GM19035 (cell line): ENCODE results near the gene SMG6.
"Not testable (repeated sequence)": the region's sequence is repeated elsewhere in the genome, so short reads cannot be mapped to it uniquely, and the experiment has no call there.

ENCODE experiments used
- ATAC-seq: cut with Tn5 transposase; IDR thresholded peaks from one replicate; pipeline ENCODE4 v1.9.1; 2021; ENCODE audit not compliant: unreplicated experiment

Gene SMG6

DNA sequence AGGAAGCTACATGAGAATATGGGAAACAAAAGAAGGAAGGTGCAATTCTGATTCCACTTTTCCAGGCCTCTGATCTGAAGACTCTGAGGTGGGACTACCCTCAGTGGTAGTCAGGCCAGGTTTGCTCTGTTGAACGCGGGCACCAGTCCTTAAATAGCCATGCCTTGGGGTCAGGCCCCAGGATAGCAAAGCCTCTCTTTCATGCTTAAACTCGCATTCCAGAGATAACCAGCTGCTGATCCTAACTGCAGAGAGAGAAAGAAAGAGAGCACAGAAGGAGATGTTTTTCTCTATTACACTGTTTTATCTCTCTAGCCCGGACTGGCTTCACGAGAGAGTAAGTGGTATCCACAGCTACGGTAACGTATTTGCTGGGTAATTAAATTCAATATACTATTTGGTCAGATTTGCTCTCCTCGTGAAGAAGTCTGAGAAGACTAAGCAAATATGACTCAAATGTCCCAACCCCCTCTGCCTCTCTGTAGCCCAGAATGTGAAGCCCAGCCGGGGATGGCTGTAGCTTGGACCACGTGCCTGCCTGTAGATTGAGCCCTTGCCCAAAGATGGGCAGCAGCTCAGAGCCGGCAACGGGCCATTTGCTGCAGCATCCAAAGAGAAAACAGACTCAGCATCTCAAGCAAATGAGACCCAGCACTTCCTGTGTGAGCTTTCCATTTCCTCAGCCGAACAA lies 122.2 kb downstream of the SMG6 start:
- ATAC-seq, result no peak

DNA sequence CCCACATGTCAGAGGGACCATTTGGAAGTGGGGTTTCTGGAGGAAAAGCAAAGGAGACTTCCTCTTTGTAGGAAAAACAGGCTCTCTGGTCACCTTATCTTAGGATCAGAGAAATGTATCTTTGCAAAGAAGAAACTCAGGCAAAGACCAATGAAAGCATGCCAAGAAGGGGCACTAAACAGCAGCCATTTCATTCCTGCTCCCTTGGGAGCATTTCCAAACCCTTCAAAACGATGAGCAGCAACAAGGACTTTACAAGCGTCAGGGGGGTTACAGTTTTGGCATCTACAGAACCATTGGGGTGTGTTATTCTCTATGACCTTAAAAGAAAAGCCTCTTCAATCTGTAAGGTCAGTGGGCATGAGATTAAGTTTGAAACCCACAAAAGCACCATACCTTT lies 122.8 kb downstream of the SMG6 start:
- no peak for ATAC-seq

DNA sequence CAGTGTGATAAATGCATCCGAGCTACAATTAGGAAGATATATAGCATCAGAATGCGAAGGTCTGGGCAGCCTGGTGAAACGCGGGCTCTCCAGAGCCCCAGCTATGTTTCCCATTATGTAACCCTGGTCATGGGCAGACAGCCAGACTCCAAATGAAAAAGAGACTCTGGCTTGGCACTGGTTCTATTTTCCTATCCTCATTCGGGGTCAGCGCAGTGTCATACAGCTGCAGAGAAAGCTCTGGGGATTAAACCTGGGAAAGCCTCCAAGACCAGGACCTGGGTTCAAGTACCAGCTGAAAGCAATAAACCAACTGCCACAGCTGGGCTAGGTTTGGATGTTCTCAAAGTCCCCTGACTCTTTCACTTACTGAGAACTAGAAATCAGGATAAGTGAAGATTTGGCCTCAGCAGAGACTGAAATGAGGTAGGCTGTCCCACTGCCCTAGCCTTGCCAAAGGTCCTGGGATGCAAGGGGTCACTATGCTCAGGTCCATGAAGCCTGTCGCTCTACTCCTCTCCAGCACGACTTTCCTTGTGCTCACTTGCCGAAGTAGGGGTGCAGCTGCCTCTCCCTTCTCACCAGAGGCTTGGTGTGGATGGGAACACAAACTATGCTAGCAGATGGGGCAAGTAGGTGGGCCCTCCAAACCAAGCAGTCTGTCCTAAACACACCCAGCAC lies 123.8 kb downstream of the SMG6 start:
- no peak for ATAC-seq

DNA sequence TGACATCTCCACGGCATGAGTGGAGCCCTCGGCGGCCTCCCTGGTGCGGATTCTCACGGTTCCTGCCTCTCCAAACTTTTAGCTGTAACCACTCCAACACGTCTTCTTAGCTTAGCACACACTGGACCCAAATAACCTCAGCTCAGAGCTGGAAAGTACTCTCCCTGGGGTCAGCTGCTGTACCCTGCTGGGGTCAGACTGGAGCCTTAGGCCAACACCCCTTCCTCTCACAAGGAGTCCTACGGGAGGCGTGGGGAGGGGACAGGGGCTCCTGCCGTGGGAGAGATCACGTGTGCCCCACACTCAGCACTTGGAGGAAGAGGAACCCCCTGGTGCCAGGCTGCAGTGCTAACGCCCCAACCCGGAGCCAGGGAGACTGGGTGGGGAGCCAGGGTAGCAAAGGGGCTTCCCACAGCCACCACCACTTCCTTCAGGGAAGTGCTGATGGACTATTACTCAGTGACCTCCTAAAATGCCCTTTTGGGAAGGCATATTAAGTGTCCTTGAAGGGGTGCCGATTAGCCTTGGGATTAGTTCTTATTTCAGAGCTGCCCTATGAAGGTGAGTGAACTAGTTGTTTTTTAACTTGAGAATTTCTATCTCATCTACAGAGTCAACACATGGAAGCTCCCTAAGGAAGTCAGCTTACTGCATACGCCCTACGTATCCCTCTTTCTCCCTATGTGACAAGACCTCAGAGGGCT lies 124.6 kb downstream of the SMG6 start:
- no peak for ATAC-seq

DNA sequence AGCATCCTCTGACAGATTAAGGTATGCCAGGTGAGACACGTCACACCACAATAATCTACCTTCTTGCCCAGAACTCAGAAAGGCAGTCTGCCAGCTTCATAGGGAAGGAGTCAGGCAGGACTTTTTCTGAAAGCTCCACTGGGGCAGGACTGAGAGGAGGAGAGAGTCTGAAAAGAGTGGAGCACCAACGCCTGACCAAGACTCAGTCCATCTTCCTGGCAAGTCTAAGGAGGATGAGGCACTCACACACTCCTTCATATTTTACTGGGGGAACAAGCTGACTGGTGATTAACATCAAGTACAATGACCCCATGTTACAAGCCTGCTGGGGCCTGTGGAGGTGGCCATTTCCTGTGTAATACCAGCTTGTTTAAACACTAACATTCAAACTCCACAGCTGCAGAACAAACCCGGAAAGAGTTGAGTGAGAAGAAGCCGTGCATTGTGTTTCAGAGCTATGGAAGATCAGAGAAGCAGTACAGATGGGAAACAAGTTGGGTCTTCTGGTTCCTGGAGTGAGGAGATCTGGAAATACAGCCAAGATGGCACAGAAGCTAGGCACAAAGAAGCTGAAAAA lies 126.3 kb downstream of the SMG6 start:
- no peak for ATAC-seq

DNA sequence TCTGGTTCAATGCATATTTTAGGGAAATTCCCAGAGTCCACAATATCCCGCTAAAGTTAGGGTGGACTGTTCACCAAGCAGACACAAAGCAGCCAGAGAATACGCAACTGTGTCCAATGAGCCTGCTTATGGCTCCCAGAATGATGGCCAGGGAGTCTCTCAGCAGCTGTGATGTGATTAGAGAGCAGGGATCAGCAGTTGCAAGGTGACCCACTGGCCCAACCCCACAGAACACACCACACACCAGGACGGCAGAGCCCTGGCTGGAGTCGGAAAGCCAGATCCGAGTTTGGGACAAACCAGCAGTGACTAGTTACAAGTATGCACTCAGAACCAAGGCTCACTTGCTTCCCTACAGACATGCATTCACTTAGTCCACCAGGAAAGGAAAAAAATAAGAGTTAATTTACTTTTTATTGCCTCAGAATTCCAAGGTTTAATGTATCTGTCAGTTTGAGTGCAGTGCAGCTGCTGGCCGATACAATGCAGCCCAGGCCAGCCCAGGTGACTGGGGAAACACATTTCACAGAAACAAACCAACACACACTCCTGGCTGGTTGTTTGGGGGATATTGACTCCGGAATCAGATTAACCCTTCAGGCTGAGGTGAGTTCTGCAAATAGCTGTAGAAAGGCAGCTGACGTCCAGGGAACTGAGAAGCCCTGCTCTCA lies 127.0 kb downstream of the SMG6 start:
- ATAC-seq, result no peak

DNA sequence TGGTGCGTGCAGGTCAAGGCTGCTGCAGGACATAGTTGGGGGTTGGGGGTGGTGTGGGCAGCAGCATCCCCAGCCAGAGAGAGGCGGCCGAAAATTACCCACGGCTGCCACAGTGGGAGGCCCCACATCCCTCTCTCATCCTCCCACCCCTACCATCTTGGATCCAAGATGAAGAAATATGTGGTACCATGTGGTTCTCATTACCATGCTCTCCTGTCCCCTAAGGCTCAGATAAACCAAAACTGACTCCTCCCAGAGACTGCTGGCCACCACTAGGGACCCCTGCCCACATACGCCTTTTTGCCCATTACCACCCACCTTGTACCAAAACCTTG lies 128.3 kb downstream of the SMG6 start:
- no peak for ATAC-seq

DNA sequence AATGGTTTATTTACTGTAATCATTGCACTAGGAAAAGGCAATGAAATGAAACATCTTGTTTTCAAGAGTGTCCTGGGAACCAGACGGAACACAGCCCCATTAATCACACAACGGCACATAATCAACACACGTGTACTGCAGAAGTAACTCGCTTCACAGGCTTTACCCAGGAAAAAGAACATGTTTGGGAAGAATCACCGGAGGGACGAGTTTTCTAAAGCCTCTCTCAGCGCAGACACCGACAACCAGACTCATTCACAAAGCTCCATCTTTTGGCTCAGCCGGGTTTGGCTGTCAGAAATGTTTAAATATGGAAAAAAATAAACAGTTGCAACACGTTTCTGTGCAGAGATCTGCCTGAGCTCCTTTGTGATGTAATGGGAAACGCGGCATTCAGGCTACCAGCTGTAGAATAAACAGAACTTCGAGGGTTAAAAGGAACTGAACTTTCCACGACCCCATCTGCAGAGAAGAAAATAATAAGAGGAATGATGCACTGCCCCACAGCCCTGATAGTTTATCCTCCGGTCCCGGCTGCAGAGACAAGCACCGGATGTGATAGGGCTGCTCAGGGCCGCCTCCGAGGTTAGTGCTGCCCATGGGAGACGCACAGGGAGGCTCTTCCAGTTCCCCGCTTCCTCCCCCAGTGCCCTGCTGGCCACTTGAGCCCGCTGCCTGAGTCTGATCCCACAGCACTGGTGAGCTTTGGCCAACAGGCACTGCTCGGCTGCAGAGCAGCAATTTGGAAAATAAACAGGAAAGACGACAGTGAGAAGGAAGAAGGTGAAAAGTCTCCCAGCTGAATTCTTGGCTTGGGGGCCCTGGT lies 128.9 kb downstream of the SMG6 start:
- no peak for ATAC-seq

DNA sequence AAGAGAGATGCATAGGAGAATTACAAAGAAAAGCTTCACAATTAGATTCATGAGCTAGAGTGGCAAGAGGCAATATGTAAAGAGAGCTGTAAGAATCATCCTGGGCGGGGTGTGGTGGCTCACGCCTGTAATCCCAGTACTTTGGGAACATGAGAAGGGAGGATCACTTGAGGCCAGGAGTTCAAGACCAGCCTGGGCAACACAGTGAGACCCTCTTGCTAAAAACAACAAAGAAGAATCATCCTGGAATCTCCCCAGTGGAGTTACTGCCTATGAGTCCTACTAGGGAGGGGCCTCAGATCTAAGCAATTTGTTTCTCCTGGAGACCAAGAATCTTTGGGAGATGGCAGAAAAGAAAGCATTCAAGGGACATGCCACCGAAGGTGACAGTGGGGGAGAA lies 129.6 kb downstream of the SMG6 start:
- ATAC-seq, result no peak

DNA sequence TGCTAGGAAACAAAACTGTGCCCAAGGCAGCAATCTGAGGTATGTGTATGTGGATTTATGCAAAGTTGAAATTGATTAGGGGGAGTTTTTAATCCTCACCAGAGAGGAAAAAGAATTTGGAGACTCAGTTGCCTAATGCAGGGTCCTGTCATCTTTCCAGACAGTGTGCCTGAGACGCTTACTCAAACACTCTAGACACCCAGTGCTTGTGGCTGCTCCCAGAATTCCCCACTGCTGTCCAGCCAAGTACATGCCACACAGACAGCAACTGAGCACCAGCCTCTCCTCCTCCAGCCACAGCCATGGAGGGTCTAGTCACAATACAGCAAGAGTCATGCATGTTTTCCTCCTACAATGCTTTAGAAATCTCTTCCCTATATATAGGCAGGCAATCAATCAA lies 130.6 kb downstream of the SMG6 start:
- no peak for ATAC-seq

DNA sequence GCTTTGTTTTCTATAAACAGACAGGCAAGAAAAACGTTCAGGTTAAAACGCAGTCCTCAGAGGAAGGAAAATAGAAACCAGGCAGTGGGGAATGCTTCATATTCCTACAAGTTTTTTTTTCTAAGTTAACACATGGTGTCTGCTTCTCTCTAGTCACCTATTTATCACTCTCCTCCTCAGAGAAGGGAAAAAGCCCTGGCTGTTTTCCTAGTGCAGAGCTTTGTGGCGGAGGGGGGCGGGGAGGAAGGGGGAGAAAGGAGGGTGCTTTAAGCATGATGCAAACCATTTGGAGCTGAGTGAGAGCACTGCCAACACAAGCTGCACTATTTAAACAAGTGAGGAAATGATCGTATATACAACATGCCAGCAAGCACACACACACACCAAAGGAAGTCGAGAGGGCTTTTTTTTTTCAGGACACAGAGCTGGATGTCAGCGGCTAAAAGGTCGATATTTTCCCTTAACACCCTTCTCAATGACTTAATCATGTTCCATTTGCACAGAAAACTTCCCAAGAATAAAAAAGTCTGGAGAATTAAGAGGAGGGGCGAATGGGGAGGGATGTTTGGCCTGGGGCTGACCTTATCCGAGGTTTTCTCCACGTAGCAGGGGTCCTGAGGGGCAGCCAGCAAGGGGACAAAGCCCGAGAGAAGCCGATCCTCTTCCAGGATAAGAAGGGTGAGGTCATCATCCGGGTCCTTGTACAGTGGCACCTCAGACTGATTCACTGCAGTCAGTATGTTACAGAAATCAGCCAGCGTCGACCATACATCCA lies 131.3 kb downstream of the SMG6 start:
- ATAC-seq, result no peak

DNA sequence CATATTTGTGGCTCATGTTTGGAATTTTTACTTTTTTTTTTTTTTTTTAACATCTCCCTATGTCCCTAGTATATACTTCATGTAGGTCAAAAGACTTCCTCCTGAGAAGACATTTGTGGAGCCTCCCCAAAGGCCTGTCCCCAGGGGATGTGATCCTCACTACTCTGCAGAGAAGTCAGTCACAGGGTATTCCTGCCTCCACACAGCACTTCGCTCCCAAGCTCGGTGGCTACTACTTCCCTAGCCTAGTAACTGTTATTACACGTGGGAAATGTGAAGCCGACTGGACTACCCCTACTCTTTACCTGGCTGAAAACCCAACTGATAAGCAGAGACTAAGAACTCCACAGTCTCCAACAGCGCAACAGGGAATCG lies 131.9 kb downstream of the SMG6 start:
- no peak for ATAC-seq

DNA sequence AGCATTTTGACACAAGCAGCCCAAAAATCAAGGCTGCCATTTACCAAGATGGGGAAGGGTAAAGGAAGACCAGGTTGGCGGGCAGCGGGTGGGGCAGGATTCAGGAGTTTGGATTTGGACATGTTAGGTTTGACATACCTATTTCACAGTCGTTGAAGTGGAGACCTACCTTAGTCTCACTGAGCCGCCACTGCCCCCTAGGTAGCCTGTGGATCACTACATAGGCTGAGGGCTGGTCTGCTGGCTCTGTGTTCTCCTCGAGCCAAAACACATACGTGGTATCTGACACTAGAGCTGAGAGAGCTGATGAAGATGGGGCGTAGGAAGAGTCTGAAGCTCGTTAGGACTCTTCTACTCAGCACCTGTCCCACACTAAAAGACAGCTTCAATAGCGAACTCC lies 133.6 kb downstream of the SMG6 start:
- no peak for ATAC-seq

DNA sequence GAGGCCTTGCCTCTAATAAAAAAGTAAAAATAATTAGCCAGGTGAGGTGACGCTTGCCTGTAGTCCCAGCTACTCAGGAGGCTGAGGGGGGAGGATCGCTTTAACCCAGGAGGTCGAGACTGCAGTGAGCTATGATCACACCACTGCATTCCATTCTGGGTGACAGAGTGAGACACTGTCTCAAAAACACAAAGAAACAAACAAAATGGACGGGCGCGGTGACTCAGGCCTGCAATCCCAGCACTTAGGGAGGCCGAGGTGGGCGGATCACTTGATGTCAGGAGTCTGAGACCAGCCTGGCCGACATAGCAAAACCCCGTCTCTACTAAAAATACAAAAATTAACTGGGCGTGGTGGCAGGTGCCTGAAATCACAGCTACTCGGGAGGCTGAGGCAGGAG lies 137.9 kb downstream of the SMG6 start:
- not testable (repeated sequence) for ATAC-seq

DNA sequence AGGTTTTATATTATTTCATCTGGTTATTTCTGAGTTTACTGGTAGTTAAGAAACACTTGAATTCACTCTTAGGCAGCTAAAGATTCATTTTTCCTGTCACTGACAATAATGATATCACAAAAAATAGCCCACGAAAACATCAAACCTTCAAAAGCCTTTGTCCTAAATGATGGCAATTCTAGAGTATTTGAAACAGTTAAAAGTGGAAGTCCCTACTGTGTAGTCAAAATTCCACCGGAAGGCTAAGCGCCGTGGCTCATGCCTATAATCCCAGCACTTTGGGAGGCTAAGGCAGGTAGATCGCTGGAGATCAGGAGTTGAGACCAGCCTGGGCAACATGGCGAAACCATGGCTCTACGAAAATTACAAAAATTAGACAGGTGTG lies 145.2 kb downstream of the SMG6 start:
- no peak for ATAC-seq

DNA sequence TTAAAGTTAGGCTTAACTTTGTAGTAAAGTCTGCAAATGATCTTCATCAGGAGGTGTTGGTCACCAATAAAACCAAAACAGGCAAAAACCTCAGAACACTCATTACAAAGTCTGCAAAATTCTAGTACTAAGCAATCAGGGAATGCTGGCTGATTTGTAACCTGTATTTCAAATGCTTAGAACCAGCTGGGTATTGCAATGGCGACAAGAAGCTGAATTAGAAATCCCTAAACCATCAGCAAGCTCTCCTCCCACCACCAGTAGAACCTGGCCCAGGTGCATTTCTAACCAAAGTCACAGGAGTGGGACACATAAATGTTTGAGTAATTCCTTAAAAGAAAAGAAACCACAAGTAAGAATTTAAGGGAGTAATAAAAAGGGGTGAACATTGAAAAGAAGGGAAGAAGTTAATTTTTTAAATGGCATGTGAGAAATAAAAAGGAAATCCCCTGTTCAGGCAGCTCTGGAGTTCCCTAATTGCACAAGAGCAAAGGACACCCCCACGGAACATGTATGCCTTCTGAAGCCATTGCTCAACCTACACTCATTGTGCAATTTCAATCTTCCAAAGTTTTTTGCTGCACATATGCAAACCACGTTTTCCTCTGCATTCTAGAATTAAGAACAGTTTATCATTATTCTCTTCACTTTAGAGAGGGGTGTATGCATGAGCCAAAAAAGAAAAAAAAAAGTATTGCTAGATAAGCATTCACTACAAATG lies 145.8 kb downstream of the SMG6 start:
- ATAC-seq, result no peak

DNA sequence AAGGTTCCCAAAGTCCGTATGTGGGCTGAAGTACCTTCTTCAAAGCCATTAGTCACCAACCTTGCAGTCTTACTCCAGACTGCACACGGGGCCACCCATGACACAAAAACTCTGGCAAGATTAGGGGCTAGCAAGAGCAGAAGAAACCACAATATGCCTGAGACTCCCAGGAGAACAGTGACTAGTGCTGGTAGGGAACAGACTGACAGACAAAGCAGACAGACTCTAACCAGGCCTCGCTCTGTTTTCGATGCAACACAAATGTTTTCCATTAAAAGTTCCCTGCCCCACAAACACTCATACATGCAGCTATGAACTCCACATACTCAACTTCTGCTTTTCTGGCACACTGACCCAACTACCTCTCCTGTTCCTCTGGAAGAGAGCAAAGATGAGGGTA lies 146.5 kb downstream of the SMG6 start:
- ATAC-seq, result no peak

DNA sequence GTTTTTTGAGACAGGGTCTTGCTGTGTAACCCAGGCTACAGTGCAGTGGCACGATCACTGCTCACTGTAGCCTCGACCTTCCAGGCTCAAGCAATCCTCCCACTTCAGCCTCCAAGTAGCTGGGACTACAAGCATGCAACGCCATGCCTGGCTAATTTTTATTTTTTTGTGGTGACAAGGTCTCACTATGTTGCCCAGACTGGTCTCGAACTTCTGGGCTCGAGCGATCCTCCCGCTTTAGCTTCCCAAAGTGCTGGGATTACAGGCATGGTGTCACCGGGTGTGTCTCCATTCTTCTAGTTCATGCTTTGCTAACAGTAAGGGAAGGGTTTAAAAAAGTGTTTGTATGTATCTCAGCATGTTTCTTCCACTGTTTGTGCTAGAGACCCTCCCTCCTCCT lies 146.9 kb downstream of the SMG6 start:
- ATAC-seq, result no peak

DNA sequence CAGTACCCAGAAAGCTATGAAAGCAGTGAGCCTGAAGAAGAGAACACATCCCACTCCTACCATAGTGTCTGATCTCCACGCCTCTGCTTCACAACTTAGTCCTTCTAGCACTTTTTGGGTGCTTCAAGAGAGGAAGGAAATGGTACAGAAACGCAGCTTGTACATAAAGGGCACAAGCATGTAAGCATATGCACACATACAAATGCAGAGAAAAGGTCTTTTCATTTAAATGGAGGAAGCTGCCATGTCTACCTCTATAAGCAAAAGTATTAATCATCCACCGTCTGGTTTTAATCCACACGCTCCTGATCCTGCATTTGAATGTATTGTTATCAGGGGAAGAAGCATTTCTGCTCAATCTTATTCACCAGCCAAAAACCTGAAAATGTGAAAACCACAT lies 148.0 kb downstream of the SMG6 start:
- no peak for ATAC-seq
